B cell (primary cell): Measurements from ENCODE around the gene KRAS. TPM values are rescaled to one million over a fixed set of nuclear protein-coding genes. Genes with fewer than 3 reads are reported as not detected.

ENCODE experiments used
- ATAC-seq: fragments of 200-7000 bp; cut with Tn5 transposase; one replicate; pipeline ENCODE4 v1.10.0; 2021; ENCODE audit warnings: low read depth, mild to moderate bottlenecking, moderate number of reproducible peaks, moderate library complexity
- CTCF ChIA-PET: fragments of 350-600 bp; sonication (Branson Sonifier 250); formaldehyde crosslinking; loops from one replicate; lab custom pipeline; 2021; ENCODE audit warnings: antibody characterized with exemption, inconsistent platforms; lab: Charles Lee
- POLR2A ChIA-PET: fragments of 350-600 bp; sonication (Branson Sonifier 250); formaldehyde crosslinking; loops from one replicate; lab custom pipeline; 2021; ENCODE audit warnings: antibody characterized with exemption; lab: Charles Lee
- DNase-seq: peaks from one replicate; pipeline ENCODE4 v3.0.0; 2013
- H2AFZ ChIP-seq: 2 replicates; pipeline ENCODE4 v1.6.1; 2012; ENCODE audit warnings: mild to moderate bottlenecking, low read depth, low read length; ENCODE audit not compliant: insufficient read depth, poor library complexity, severe bottlenecking
- H3K27ac ChIP-seq, 2 donors: 1 replicate in 1 of 2; 2 replicates in 1 of 2; pipeline ENCODE4 v1.5.1; 2012 to 2013; ENCODE audit warnings: low read length in 2 of 2, mild to moderate bottlenecking in 2 of 2, moderate library complexity in 1 of 2
- H3K27me3 ChIP-seq, 4 experiments: fragments of 200-600 bp in 1 of 4; sonication (generic) in 1 of 4; replicated peaks in 1 of 4; 1 replicate in 2 of 4; 2 replicates in 2 of 4; pipeline versions ENCODE4 v1.6.1 to v1.7.0; 2013 to 2016; ENCODE audit warnings: low read length in 3 of 4, mild to moderate bottlenecking in 2 of 4, mixed read lengths in 1 of 4, moderate library complexity in 1 of 4; ENCODE audit not compliant: insufficient read depth in 4 of 4, control insufficient read depth in 3 of 4; ENCODE audit errors: control extremely low read depth in 1 of 4
- H3K36me3 ChIP-seq, 2 experiments: replicated peaks in 1 of 2; 1 replicate in 1 of 2; 2 replicates in 1 of 2; pipeline versions ENCODE4 v1.6.1 to v1.7.1; 2013; ENCODE audit warnings: low read length in 1 of 2; ENCODE audit not compliant: insufficient read depth in 2 of 2, control insufficient read depth in 1 of 2; ENCODE audit errors: control extremely low read depth in 1 of 2, extremely low read depth in 1 of 2
- H3K4me1 ChIP-seq, 2 donors: fragments of 200-600 bp in 1 of 2; sonication (generic) in 1 of 2; 1 replicate in 1 of 2; 2 replicates in 1 of 2; pipeline versions ENCODE4 v1.5.1 to v1.6.1; 2013 to 2017; ENCODE audit warnings: low read length in 2 of 2; ENCODE audit not compliant: control insufficient read depth in 2 of 2, insufficient read depth in 2 of 2
- H3K4me2 ChIP-seq: replicated peaks from 2 replicates; pipeline ENCODE3; 2012; ENCODE audit warnings: mild to moderate bottlenecking, low read depth, low read length; ENCODE audit not compliant: poor library complexity, severe bottlenecking
- H3K4me3 ChIP-seq, 5 experiments: fragments of 200-600 bp in 1 of 5; sonication (generic) in 1 of 5; 1 replicate in 3 of 5; 2 replicates in 2 of 5; pipeline versions ENCODE4 v1.5.1 to v1.7.0; 2011 to 2016; ENCODE audit warnings: low read length in 4 of 5, mild to moderate bottlenecking in 4 of 5, low read depth in 2 of 5, control low read depth in 1 of 5, moderate library complexity in 1 of 5; ENCODE audit not compliant: insufficient read depth in 1 of 5; ENCODE audit errors: control extremely low read depth in 1 of 5, extremely low read depth in 1 of 5
- H3K79me2 ChIP-seq: fragments of 200-600 bp; sonication (generic); one replicate; pipeline ENCODE4 v1.6.0; 2016; ENCODE audit warnings: low read length; ENCODE audit not compliant: control insufficient read depth, insufficient read depth
- H3K9ac ChIP-seq: fragments of 200-600 bp; sonication (generic); 2 replicates; pipeline ENCODE4 v1.6.1; 2017; ENCODE audit warnings: mild to moderate bottlenecking, low read length, moderate library complexity
- H3K9me3 ChIP-seq, 3 donors: one replicate each; pipeline versions ENCODE4 v1.6.1 to v1.7.1; 2013; ENCODE audit warnings: low read length in 2 of 3; ENCODE audit not compliant: control insufficient read depth in 2 of 3, insufficient read depth in 1 of 3; ENCODE audit errors: control extremely low read depth in 1 of 3
- H4K20me1 ChIP-seq: 2 replicates; pipeline ENCODE4 v1.6.0; 2012; ENCODE audit warnings: mild to moderate bottlenecking, low read length; ENCODE audit not compliant: insufficient read depth, control insufficient read depth, poor library complexity, severe bottlenecking
- H3K27ac Mint-ChIP-seq: one replicate; pipeline ENCODE4 v1.8.0; 2021; ENCODE audit warnings: mixed read lengths
- H3K27me3 Mint-ChIP-seq: one replicate; pipeline ENCODE4 v1.8.0; 2021; ENCODE audit warnings: mixed read lengths
- H3K4me1 Mint-ChIP-seq: one replicate; pipeline ENCODE4 v1.8.0; 2021; ENCODE audit warnings: mixed read lengths
- H3K4me3 Mint-ChIP-seq: one replicate; pipeline ENCODE4 v1.8.0; 2021; ENCODE audit warnings: mixed read lengths
- H3K9me3 Mint-ChIP-seq: one replicate; pipeline ENCODE4 v1.8.0; 2022; ENCODE audit warnings: mixed read lengths; ENCODE audit not compliant: insufficient read depth
- EZH2 ChIP-seq: IDR thresholded peaks from 2 replicates; pipeline ENCODE4 v1.6.1; 2012; ENCODE audit warnings: borderline replicate concordance, low read depth, mild to moderate bottlenecking, moderate library complexity, low read length; ENCODE audit not compliant: insufficient read depth, poor library complexity, severe bottlenecking
- WGBS: methylation state at CpG from one replicate; pipeline ENCODE4 v1.1.5; 2013; ENCODE audit warnings: missing lambda C conversion rate; ENCODE audit not compliant: insufficient coverage; 5-methylcytosine and 5-hydroxymethylcytosine counted together
- intact Hi-C: fragments of 100-400 bp; cut with micrococcal nuclease; formaldehyde crosslinking; loops from one replicate; pipeline ENCODE4 v1.10.0; 2022
- polyA plus RNA-seq: library from polyadenylated mRNA; depleted of rRNA; stranded (reverse); fragments of >200 nt; gene quantifications from 2 replicates; pipeline ENCODE4 v1.2.3, GENCODE V29; 2012
- total RNA-seq, 2 donors: library from RNA; stranded (reverse); fragments of 120-200 nt in 1 of 2; gene quantifications; 1 replicate in 1 of 2; 2 replicates in 1 of 2; pipeline versions ENCODE4 v1.2.3 to v1.2.4, GENCODE V29; 2013 to 2022
- TF ChIP-seq, protein P1 (sequence below): fragments of 200-600 bp; IDR thresholded peaks from one replicate; pipeline ENCODE4 v1.8.0; 2022; ENCODE audit warnings: antibody characterized with exemption, mild to moderate bottlenecking

Gene KRAS
- total and polyA plus RNA-seq, 2 donors (not counting 1 experiment from before 2014, with no cell fraction given), result 7.2 to 41.8 TPM

DNA sequence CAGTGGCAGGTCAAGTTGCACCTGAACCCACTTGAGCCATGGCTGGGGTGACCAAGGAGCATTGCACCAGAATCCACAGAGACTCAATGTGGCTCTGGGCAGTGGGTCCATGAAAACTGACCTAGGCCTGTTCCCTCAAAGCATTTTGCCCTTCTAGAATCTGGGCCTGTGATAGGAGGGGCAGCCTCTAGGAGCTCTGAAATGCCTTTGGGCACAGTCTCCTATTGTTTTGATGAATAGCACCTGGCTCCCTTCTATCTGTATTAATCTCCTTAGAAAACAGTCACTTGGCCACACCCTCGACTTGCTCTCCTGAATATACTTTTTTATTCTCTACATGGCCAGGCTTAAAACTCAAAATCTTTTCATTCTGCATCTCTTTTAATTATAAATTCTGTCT, 14.1 kb upstream of the KRAS start:
- no peak overlapping the region for H3K27ac Mint-ChIP-seq
- Histone ChIP-seq H3K27ac (no peak overlapping the region), H3K79me2 (no peaks in the 10 kb centered on the region), H3K9me3 (no peaks in the 10 kb centered on the region), H3K4me3 (no peak overlapping the region), H2AFZ (no peak overlapping the region), H3K4me1 (peaks cover 13 to 17% of the 10 kb centered on the region in 2 donors), H3K4me2 (no peak overlapping the region), H3K9ac (no peak overlapping the region), H3K36me3 (no peaks in the 10 kb centered on the region), H3K27me3 (no peaks in the 10 kb centered on the region), H4K20me1 (no peaks in the 10 kb centered on the region)
- POLR2A ChIA-PET, result interaction anchor here (0.5 kb wide), 1 partner anchor 43 kb away, joined by 5 read pairs; no protein-coding TSS in a partner anchor
- H3K27me3 Mint-ChIP-seq, result peaks cover 5% of the 10 kb centered on the region
- intact Hi-C loops, result no loop called here
- H3K4me3 Mint-ChIP-seq, result no peak overlapping the region
- DNase-seq (no peak), ATAC-seq (no peak)
- WGBS, result no CpG with 5 or more reads among the region's 1 CpG
- no peak for TF ChIP-seq EZH2
- TF ChIP-seq, protein P1, sequence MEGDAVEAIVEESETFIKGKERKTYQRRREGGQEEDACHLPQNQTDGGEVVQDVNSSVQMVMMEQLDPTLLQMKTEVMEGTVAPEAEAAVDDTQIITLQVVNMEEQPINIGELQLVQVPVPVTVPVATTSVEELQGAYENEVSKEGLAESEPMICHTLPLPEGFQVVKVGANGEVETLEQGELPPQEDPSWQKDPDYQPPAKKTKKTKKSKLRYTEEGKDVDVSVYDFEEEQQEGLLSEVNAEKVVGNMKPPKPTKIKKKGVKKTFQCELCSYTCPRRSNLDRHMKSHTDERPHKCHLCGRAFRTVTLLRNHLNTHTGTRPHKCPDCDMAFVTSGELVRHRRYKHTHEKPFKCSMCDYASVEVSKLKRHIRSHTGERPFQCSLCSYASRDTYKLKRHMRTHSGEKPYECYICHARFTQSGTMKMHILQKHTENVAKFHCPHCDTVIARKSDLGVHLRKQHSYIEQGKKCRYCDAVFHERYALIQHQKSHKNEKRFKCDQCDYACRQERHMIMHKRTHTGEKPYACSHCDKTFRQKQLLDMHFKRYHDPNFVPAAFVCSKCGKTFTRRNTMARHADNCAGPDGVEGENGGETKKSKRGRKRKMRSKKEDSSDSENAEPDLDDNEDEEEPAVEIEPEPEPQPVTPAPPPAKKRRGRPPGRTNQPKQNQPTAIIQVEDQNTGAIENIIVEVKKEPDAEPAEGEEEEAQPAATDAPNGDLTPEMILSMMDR, result no peak
- CTCF ChIA-PET, result no interaction called here
- no peaks in the 10 kb centered on the region for H3K9me3 Mint-ChIP-seq
- H3K4me1 Mint-ChIP-seq, result peaks cover 21% of the 10 kb centered on the region

DNA sequence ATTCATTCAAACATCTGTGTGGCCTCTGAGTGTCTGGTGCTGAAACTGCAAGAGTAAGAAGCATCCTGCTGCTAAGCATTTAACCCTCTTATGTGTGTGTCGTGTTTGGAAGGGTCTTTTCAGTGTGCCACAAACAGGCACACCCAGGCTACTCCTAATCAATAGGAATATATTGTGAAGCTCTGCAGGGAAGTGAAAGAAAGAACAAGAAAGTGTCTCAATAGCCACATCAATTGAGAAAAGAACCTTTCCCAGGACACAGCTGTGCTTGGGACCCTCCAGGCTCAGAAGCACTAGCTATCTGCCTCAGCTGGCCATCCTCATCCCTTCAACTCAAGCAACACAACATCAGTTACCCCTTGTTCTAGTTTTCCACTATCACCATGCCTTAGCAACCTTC, 13.4 kb upstream of the KRAS start:
- Histone ChIP-seq H3K27me3 (no peaks in the 10 kb centered on the region), H3K4me3 (no peak overlapping the region), H3K4me1 (peaks cover 9 to 12% of the 10 kb centered on the region in 2 donors), H2AFZ (no peak overlapping the region), H3K9me3 (no peaks in the 10 kb centered on the region), H3K36me3 (no peaks in the 10 kb centered on the region), H3K9ac (no peak overlapping the region), H4K20me1 (no peaks in the 10 kb centered on the region), H3K4me2 (no peak overlapping the region), H3K79me2 (no peaks in the 10 kb centered on the region), H3K27ac (no peak overlapping the region)
- peaks cover 5% of the 10 kb centered on the region for H3K27me3 Mint-ChIP-seq
- H3K4me1 Mint-ChIP-seq, result peaks cover 13% of the 10 kb centered on the region
- no peaks in the 10 kb centered on the region for H3K9me3 Mint-ChIP-seq
- POLR2A ChIA-PET, result interaction anchor here (0.7 kb wide), 1 partner anchor 11 kb away, joined by 9 read pairs; no protein-coding TSS in a partner anchor
- intact Hi-C loops, result no loop called here
- WGBS, result no CpG with 5 or more reads among the region's 1 CpG
- DNase-seq (no peak), ATAC-seq (no peak)
- CTCF ChIA-PET, result no interaction called here
- H3K27ac Mint-ChIP-seq, result no peak overlapping the region
- H3K4me3 Mint-ChIP-seq, result no peak overlapping the region
- TF ChIP-seq, protein P1, result no peak
- TF ChIP-seq EZH2, result no peak
